Smooth muscle cell (in vitro differentiated cells): ENCODE measurements around the gene WNT6. TPM values are rescaled to one million over a fixed set of nuclear protein-coding genes. Genes with fewer than 3 reads are reported as not detected.

Experiments
- DNase-seq: peaks from one replicate; lab custom pipeline; 2025; ENCODE audit not compliant: unreplicated experiment; lab: John Stamatoyannopoulos, UW
- H2AFZ ChIP-seq: fragments of 200-600 bp; sonication (generic); 2 replicates; pipeline ENCODE4 v1.6.0; 2016; ENCODE audit warnings: antibody characterized with exemption, low read depth, mild to moderate bottlenecking
- H3F3A ChIP-seq: fragments of 200-600 bp; sonication (generic); 2 replicates; pipeline ENCODE4 v1.6.0; 2017; ENCODE audit warnings: antibody characterized with exemption, low read depth
- H3K27ac ChIP-seq: fragments of 200-600 bp; sonication (generic); 2 replicates; pipeline ENCODE4 v1.5.1; 2016; ENCODE audit warnings: low read depth, mild to moderate bottlenecking
- H3K27me3 ChIP-seq: fragments of 200-600 bp; sonication (generic); 2 replicates; pipeline ENCODE4 v1.6.1; 2016; ENCODE audit warnings: low read depth, mild to moderate bottlenecking
- H3K36me3 ChIP-seq: fragments of 200-600 bp; sonication (generic); 2 replicates; pipeline ENCODE4 v1.5.1; 2016; ENCODE audit warnings: low read depth
- H3K4me1 ChIP-seq: fragments of 200-600 bp; sonication (generic); 2 replicates; pipeline ENCODE4 v1.5.1; 2016; ENCODE audit warnings: low read depth
- H3K4me2 ChIP-seq: fragments of 200-600 bp; sonication (generic); 2 replicates; pipeline ENCODE4 v1.6.0; 2016; ENCODE audit warnings: mild to moderate bottlenecking
- H3K4me3 ChIP-seq: fragments of 200-600 bp; sonication (generic); 2 replicates; pipeline ENCODE4 v1.5.1; 2016; ENCODE audit warnings: mild to moderate bottlenecking
- H3K79me2 ChIP-seq: fragments of 200-600 bp; sonication (generic); 2 replicates; pipeline ENCODE4 v1.6.0; 2016; ENCODE audit warnings: low read depth, mild to moderate bottlenecking
- H3K9ac ChIP-seq: fragments of 200-600 bp; sonication (generic); 2 replicates; pipeline ENCODE4 v1.6.0; 2016; ENCODE audit warnings: low read depth
- H3K9me3 ChIP-seq: fragments of 200-600 bp; sonication (generic); replicated peaks from 2 replicates; pipeline ENCODE4 v1.5.1; 2016; ENCODE audit warnings: low read depth
- H4K20me1 ChIP-seq: fragments of 200-600 bp; sonication (generic); 2 replicates; pipeline ENCODE4 v1.6.0; 2016; ENCODE audit warnings: low read depth
- CTCF ChIP-seq: fragments of 200-600 bp; sonication (generic); IDR thresholded peaks from 2 replicates; pipeline ENCODE4 v1.5.1; 2017; ENCODE audit warnings: borderline replicate concordance, mild to moderate bottlenecking, antibody characterized with exemption; ENCODE audit not compliant: insufficient read depth, poor library complexity, severe bottlenecking
- WGBS: methylation state at CpG from one replicate; pipeline ENCODE4 v1.1.7; 2016; ENCODE audit warnings: low lambda C conversion rate; 5-methylcytosine and 5-hydroxymethylcytosine counted together
- polyA plus RNA-seq: library from polyadenylated mRNA; unstranded; fragments of >200 nt; fragmentation: Nextera tagmentation; extraction: Ambion mirVana; gene quantifications from 2 replicates; pipeline ENCODE4 v1.2.1, GENCODE V29; 2016
- total RNA-seq: library from RNA; depleted of rRNA; stranded (reverse); fragments of >200 nt; gene quantifications from 2 replicates; pipeline ENCODE4 v1.2.3, GENCODE V29; 2014

WNT6 gene
- total and polyA plus RNA-seq, 2 experiments from 2014 or later: 7.9 to 12.1 TPM

- H3K9ac ChIP-seq: no peak overlapping the region
- no peak overlapping the region for H3K27ac ChIP-seq
- H3K4me1 ChIP-seq: no peaks in the 10 kb centered on the region
- DNase-seq: no peak
- H3K9me3 ChIP-seq: no peaks in the 10 kb centered on the region
- H3K4me3 ChIP-seq: no peak overlapping the region
- H3K4me2 ChIP-seq: no peak overlapping the region
- H2AFZ ChIP-seq: no peak overlapping the region
- 94% methylated on average over 5 of the region's 5 CpGs for WGBS
- H3K79me2 ChIP-seq: no peaks in the 10 kb centered on the region
- no peak for TF ChIP-seq CTCF
- no peaks in the 10 kb centered on the region for H3K36me3 ChIP-seq
- no peaks in the 10 kb centered on the region for H3K27me3 ChIP-seq
- no peaks in the 10 kb centered on the region for H4K20me1 ChIP-seq
- H3F3A ChIP-seq: no peaks in the 10 kb centered on the region
These were observed 44.4 kb upstream of the WNT6 start for GRCh38 chr2:218815244-218815637.

GRCh38 chr2:218815649-218816048, 44.0 kb upstream of the WNT6 start:
- no peaks in the 10 kb centered on the region for H4K20me1 ChIP-seq
- H3K9ac ChIP-seq: no peak overlapping the region
- no peak for TF ChIP-seq CTCF
- H2AFZ ChIP-seq: no peak overlapping the region
- H3K27ac ChIP-seq: no peak overlapping the region
- no peaks in the 10 kb centered on the region for H3K27me3 ChIP-seq
- WGBS: 96% methylated on average over 4 of the region's 4 CpGs
- H3K4me1 ChIP-seq: no peaks in the 10 kb centered on the region
- DNase-seq: no peak
- no peak overlapping the region for H3K4me2 ChIP-seq
- no peaks in the 10 kb centered on the region for H3K9me3 ChIP-seq
- no peaks in the 10 kb centered on the region for H3K36me3 ChIP-seq
- no peaks in the 10 kb centered on the region for H3F3A ChIP-seq
- H3K4me3 ChIP-seq: no peak overlapping the region
- no peaks in the 10 kb centered on the region for H3K79me2 ChIP-seq

- Histone ChIP-seq H3K79me2 (no peaks in the 10 kb centered on the region), H3K4me1 (no peaks in the 10 kb centered on the region), H3F3A (no peaks in the 10 kb centered on the region), H2AFZ (no peak overlapping the region), H4K20me1 (no peaks in the 10 kb centered on the region), H3K4me2 (no peak overlapping the region), H3K9me3 (no peaks in the 10 kb centered on the region), H3K36me3 (no peaks in the 10 kb centered on the region), H3K27ac (no peak overlapping the region), H3K4me3 (no peak overlapping the region), H3K27me3 (no peaks in the 10 kb centered on the region), H3K9ac (no peak overlapping the region)
- TF ChIP-seq CTCF: no peak
- DNase-seq: no peak
- WGBS: 89% methylated on average over 2 of the region's 2 CpGs
These were observed 43.0 kb upstream of the WNT6 start for GRCh38 chr2:218816561-218817011.

- Histone ChIP-seq H4K20me1 (no peaks in the 10 kb centered on the region), H3F3A (no peaks in the 10 kb centered on the region), H3K9me3 (no peaks in the 10 kb centered on the region), H3K36me3 (no peaks in the 10 kb centered on the region), H2AFZ (no peak overlapping the region), H3K79me2 (no peaks in the 10 kb centered on the region), H3K4me1 (no peaks in the 10 kb centered on the region), H3K4me2 (no peak overlapping the region), H3K27me3 (no peaks in the 10 kb centered on the region), H3K4me3 (no peak overlapping the region), H3K27ac (no peak overlapping the region), H3K9ac (no peak overlapping the region)
- TF ChIP-seq CTCF: no peak
- WGBS: 95% methylated on average over 7 of the region's 7 CpGs
- DNase-seq: no peak
These were observed 40.5 kb upstream of the WNT6 start for GRCh38 chr2:218819093-218819492.
